HG03139 (cell line): ENCODE data around the gene BMI1.
"Not testable (repeated sequence)": the region's sequence is repeated elsewhere in the genome, so short reads cannot be mapped to it uniquely, and the experiment has no call there.

ENCODE experiments used
- ATAC-seq: cut with Tn5 transposase; IDR thresholded peaks from one replicate; pipeline ENCODE4 v1.9.1; 2021; ENCODE audit not compliant: unreplicated experiment

BMI1 gene

GRCh38 chr10:22338931-22339330 is 18.0 kb downstream of the BMI1 start:
- no peak for ATAC-seq

GRCh38 chr10:22339761-22340328 is 18.9 kb downstream of the BMI1 start:
- no peak for ATAC-seq

GRCh38 chr10:22340329-22341189 is 19.7 kb downstream of the BMI1 start:
- peak; percentile 46 for ATAC-seq

- peak; percentile 10 for ATAC-seq
These were observed 20.5 kb downstream of the BMI1 start for GRCh38 chr10:22341190-22341925.

DNA sequence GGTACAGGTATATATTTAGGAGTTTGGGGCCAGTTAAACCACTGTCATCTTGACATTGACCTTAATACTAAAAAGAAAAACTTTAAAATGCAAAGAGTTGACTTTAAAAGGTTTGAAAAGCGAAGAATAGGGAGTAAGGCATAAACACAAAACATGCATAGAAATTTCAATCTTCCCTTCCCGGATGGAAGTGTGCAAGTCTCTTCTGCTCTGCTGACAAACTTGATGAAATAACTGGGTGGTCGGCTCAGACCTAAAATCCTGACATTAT is 21.0 kb downstream of the BMI1 start:
- ATAC-seq: no peak

GRCh38 chr10:22342421-22342820 is 21.5 kb downstream of the BMI1 start:
- no peak for ATAC-seq

DNA sequence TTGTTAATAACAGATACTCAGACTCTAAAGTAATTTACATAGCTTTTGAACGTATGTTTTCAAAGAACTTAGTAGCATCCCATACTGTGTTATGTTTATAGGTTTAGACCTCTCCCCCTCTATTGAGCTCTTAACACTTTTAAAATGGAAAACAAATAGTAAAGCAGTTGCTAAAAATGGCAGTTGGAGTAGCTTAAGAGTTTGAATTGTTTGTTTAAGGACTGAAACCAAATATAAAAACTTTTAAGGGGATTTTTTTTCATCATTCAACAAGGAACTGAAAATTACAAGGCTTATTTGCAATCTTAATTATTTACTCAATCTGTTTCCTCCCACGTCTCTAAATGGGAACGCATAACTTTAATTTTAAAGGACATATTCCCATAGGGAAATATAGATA is 22.8 kb downstream of the BMI1 start:
- no peak for ATAC-seq

DNA sequence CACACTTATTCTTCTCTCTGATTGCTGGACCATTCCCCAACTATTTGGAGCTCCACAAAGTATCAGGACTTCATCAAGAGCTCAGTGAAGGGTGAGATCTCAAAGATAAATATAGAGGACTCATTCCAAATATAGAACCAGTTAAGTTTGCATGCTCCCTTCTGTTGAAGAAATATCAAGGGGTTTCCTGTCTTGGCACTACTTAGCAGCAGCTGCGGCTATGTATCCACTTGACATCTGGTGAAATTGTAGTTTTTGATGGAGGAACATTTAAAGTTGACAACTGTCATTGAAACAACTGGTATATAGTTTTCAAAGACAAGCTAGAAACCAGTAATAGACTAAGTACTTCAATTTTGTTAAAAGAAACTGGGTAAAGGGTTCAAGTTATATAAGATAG is 23.4 kb downstream of the BMI1 start:
- ATAC-seq: no peak

DNA sequence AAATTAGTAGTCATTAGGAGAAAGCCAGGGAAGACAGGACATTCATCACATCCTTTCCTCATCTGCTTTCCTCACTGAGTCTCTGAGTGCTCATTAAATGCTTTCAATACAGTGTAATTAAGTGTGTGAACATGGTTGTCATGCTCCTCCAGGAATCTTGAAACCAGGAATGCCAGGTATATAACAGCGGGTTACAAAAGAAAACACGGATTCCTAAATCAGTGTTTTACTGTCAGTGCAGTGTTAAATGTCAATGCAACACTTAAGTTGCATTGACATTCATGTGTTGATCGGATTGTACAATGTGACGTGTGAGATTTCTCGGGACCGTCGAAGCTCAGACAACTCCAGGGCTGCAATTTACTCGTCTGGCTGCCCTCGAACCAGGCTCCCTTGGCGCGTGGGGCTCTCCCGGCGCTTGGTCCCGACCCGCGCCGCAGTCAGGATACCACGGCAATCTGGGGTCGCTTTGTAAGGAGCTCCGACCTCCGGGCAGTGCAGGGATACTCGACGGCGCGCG is 23.9 kb downstream of the BMI1 start:
- ATAC-seq: no peak

- no peak for ATAC-seq
These were observed 24.6 kb downstream of the BMI1 start, which contains the start of gene SPAG6 for GRCh38 chr10:22345301-22346095. TSS of gene SPAG6 (plus strand) at chr10:22345496. CDS start at chr10:22345612, 116 bp downstream.

DNA sequence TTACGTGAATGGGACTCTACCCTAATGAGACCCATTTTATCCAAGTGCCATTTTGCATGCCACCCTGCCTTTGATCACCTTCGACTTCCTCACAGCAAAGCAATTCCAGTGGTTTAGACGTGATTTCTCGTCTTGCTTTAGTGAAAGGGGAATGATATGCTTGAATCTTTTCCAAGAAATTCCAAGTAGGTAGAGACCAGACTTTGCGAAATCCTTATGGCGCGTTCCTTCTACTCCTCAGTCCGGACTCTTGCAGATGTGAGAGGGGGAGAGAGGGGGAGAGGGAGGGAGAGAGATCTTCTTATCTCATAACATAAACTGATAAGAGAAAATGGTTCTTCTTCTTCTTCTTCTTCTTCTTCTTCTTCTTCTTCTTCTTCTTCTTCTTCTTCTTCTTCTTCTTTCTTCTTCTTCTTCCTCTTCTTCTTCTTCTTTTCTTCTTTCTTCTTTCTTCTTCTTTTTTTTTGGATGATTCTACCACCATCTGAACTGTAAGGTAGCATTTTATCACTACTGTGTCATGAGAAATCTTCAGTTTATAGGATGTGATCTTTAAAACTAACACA is 25.3 kb downstream of the BMI1 start:
- ATAC-seq: no peak

GRCh38 chr10:22349755-22350154 is 28.9 kb downstream of the BMI1 start:
- no peak for ATAC-seq

DNA sequence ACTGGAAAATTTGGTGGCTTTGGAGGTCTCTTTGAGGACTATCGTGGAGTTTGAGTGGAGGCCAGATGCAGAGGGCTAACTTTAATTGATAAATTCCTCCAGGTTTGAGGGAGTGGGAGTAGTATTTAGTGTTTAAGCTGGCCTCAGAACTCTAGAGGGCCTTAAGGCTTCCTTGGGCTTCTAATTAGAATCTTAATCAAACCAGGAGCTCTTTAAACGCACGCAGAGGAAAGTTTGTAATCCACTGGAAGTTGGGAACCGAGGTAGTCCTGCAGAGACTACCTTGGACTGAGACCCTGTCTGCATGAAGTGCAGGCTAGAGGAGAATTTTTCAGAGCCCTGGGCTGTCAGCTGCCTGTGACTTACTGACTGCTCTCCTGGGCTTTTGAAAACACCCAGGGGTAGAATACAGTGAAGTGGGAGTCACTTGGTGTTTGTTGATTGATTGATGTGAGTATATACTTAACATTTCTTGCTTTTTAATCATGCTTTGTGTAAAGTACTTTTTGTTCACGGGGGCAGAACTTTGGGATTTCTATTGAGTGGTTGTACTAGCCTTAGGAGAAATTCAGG is 30.3 kb downstream of the BMI1 start:
- no peak for ATAC-seq

DNA sequence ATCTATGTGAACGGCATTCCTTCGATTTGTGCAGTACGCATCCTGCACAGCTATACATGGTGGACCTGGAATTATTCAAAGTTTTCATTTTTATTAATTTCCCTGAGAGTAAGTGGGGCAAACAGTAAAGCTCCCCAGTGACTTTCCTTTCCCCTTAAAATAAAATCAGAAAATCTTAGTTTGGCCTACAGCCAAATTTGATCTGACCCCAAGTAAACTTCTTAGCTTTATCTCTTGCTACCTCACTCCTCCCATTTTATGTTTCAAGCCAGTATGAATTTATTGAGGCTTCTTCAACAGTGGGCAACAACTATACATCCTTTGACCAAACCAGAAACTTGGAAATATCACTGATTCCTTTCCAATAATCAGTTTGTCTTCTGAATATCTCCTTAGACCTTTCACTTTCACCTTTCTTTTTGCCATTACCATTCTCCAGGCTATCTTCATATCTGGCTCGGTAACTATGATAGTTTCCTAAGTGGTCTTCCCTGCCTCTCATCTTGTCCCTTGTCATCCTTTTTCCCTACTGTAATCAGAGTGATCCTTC is 35.5 kb downstream of the BMI1 start:
- no peak for ATAC-seq

- not testable (repeated sequence) for ATAC-seq
These were observed 36.9 kb downstream of the BMI1 start for GRCh38 chr10:22357770-22358169.

DNA sequence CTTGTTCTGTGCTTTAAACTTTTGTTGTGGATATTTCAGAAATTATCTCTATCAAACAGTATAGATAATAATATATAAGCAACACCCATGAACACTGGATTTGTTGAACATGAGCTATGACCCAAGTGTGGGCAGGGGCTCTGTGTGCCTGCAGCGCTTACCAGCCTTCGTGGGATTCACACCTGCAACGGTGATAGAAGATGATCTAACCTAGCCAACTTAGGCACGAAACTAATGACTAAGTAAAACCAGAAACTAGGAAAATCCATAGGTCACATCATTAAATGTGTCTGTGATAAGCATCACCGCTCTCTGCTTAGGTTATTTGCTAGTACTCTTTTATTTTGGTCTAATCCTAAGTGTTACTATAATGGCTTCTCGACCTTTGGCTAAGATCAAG is 42.4 kb downstream of the BMI1 start:
- ATAC-seq: no peak

- ATAC-seq: no peak
These were observed 43.7 kb downstream of the BMI1 start for GRCh38 chr10:22364407-22365140.

DNA sequence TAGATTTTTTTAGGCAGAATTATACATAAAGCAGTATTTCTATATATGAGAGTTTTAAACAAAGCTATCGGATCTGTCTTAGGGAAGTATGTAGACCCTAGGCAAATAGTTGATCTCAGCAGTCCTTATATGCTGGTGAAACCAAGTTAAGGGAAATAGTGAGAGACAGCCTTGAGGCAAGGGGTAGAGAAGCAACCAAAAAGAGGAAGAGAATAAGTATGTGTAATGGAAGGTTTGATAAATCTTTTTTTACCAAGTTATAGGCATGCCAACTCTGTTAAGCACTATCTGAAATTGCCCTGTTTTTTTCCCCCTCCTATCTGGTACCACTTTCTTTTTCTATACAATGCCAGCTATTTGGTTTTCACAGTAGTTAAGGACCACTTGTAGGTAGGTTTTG is 44.3 kb downstream of the BMI1 start:
- peak; percentile 65 for ATAC-seq

DNA sequence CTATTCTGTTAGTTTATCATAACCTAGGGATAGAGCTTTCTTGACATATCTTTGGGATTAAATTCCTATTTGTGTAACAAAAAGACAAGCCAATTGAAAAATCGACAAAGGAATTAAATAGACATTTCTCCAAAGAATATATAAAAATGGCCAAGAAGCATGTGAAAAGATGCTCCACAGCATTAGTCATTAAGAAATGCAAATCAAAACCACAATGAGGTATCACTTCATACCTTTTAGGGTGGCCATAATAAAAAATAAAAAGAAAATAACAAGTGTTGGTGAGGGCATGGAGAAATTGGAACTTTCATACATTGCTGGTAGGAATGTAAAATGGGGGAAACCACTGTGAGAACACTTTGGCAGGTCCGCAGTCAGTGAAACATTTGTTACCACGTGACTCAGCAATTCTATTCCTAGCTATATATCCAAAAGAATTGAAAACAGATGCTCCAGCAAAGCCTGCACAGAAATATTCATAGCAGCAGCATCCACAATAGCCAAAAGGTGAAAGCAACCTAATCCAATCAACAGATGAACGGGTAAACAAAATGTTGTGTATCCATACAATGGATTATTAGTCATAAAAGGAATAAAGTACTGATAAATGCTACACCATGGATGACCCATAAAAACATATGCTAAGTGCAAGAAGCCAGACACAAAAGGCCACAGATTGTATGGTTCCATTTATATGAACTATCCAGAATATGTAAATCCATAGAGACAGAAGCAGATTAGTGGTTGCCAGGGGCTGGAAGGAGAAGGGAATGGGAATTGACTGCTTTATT is 44.9 kb downstream of the BMI1 start:
- no peak for ATAC-seq
